OCI-LY3 (cell line): ENCODE results near the gene LARGE2.
A peak's percentile ranks its signal among the peaks of the same experiment; 100 is the strongest.

Experiments
- H2AFZ ChIP-seq: fragments of 200-600, 300-600 bp; shearing (Covaris generic); 2 replicates; pipeline ENCODE4 v1.6.0; 2014; ENCODE audit warnings: antibody characterized with exemption, low read depth, low read length
- H3K27ac ChIP-seq: fragments of 200-600, 300-600 bp; sonication (generic); 2 replicates; pipeline ENCODE4 v1.5.1; 2014; ENCODE audit warnings: mild to moderate bottlenecking, low read length, moderate library complexity, mixed read lengths
- H3K27me3 ChIP-seq: fragments of 200-600, 300-600 bp; sonication (generic); 2 replicates; pipeline ENCODE4 v1.6.1; 2014; ENCODE audit warnings: low read depth, low read length, mixed read lengths
- H3K36me3 ChIP-seq: fragments of 200-600, 300-600 bp; sonication (generic); replicated peaks from 2 replicates; pipeline ENCODE3; 2014; ENCODE audit warnings: low read depth, low read length, mixed read lengths
- H3K4me1 ChIP-seq: fragments of 300-600, 200-600 bp; sonication (generic); 2 replicates; pipeline ENCODE4 v1.6.1; 2014; ENCODE audit warnings: low read length, mixed read lengths
- H3K4me2 ChIP-seq: fragments of 200-600, 300-600 bp; sonication (generic); 2 replicates; pipeline ENCODE4 v1.6.1; 2014; ENCODE audit warnings: low read length, mixed read lengths
- H3K4me3 ChIP-seq: fragments of 300-600, 200-600 bp; sonication (generic); 2 replicates; pipeline ENCODE4 v1.5.1; 2014; ENCODE audit warnings: antibody characterized with exemption, mild to moderate bottlenecking, low read length, moderate library complexity
- H3K79me2 ChIP-seq: fragments of 300-600, 200-600 bp; shearing (Covaris generic); 2 replicates; pipeline ENCODE4 v1.6.1; 2014; ENCODE audit warnings: mild to moderate bottlenecking, low read length, mixed read lengths
- H3K9ac ChIP-seq: fragments of 300-600, 200-600 bp; shearing (Covaris generic); 2 replicates; pipeline ENCODE4 v1.6.0; 2014; ENCODE audit warnings: mild to moderate bottlenecking, low read length, moderate library complexity
- H3K9me3 ChIP-seq: fragments of 200-600, 300-600 bp; shearing (Covaris generic); 2 replicates; pipeline ENCODE4 v1.6.1; 2014; ENCODE audit warnings: low read length, mixed read lengths; ENCODE audit not compliant: insufficient read depth
- H4K20me1 ChIP-seq: fragments of 200-600, 300-600 bp; sonication (generic); 2 replicates; pipeline ENCODE4 v1.6.1; 2016; ENCODE audit warnings: low read length, mixed read lengths; ENCODE audit not compliant: insufficient read depth
- CTCF ChIP-seq: fragments of 200-600, 300-600 bp; sonication (generic); IDR thresholded peaks from 2 replicates; pipeline ENCODE4 v1.5.1; 2014; ENCODE audit warnings: antibody characterized with exemption, low read length, low read depth
- EZH2phosphoT487 ChIP-seq: fragments of 200-600 bp; shearing (Covaris generic); IDR thresholded peaks from 2 replicates; pipeline ENCODE4 v1.6.1; 2018; ENCODE audit warnings: antibody characterized with exemption, mixed run types, low read depth

LARGE2 gene

GRCh38 chr11:45941285-45941684 lies 18.8 kb downstream of the LARGE2 start:
- no peak overlapping the region; the same call in 1 of the 2 replicates for H3K9ac ChIP-seq
- peaks cover 14% of the 10 kb centered on the region for H3K36me3 ChIP-seq
- no peaks in the 10 kb centered on the region for H3K9me3 ChIP-seq
- peak overlapping the region; percentile 2 for H3K4me3 ChIP-seq
- H4K20me1 ChIP-seq = no peaks in the 10 kb centered on the region
- no peaks in the 10 kb centered on the region for H3K27me3 ChIP-seq
- TF ChIP-seq CTCF = no peak
- no peak for TF ChIP-seq EZH2phosphoT487
- H3K4me2 ChIP-seq = peak overlapping the region; percentile 56
- H3K4me1 ChIP-seq = peaks cover 60% of the 10 kb centered on the region
- no peaks in the 10 kb centered on the region for H3K79me2 ChIP-seq
- H2AFZ ChIP-seq = no peak overlapping the region
- peak overlapping the region; percentile 67 for H3K27ac ChIP-seq

- H3K36me3 ChIP-seq = peaks cover 12% of the 10 kb centered on the region
- TF ChIP-seq EZH2phosphoT487 = no peak
Measured at GRCh38 chr11:45942381-45942780, 19.9 kb downstream of the LARGE2 start.

GRCh38 chr11:45945397-45945999 lies 23.0 kb downstream of the LARGE2 start:
- Histone ChIP-seq H3K79me2 (no peaks in the 10 kb centered on the region), H3K27ac (no peak overlapping the region), H3K36me3 (peaks cover 32% of the 10 kb centered on the region), H2AFZ (no peak overlapping the region), H3K4me3 (no peak overlapping the region), H4K20me1 (no peaks in the 10 kb centered on the region), H3K4me1 (peaks cover 23% of the 10 kb centered on the region), H3K4me2 (no peak overlapping the region), H3K27me3 (no peaks in the 10 kb centered on the region), H3K9me3 (no peaks in the 10 kb centered on the region), H3K9ac (no peak overlapping the region)
- no peak for TF ChIP-seq EZH2phosphoT487
- no peak for TF ChIP-seq CTCF

More at GRCh38 chr11:45942381-45942780, 19.9 kb downstream of the LARGE2 start:
- no peaks in the 10 kb centered on the region for H4K20me1 ChIP-seq
- no peaks in the 10 kb centered on the region for H3K27me3 ChIP-seq
- no peaks in the 10 kb centered on the region for H3K79me2 ChIP-seq
- H3K4me2 ChIP-seq = 0 out of 2 replicates have a peak overlapping the region, but pooled peaks have one; percentile 56
- H3K9ac ChIP-seq = no peak overlapping the region
- H3K4me3 ChIP-seq = no peak overlapping the region
- peaks cover 50% of the 10 kb centered on the region for H3K4me1 ChIP-seq
- H2AFZ ChIP-seq = no peak overlapping the region
- H3K27ac ChIP-seq = peak overlapping the region; percentile 67; the same call in 1 of the 2 replicates
- no peaks in the 10 kb centered on the region for H3K9me3 ChIP-seq

- Histone ChIP-seq H3K36me3 (peaks cover 28% of the 10 kb centered on the region), H3K4me3 (no peak overlapping the region), H3K79me2 (no peaks in the 10 kb centered on the region), H3K9me3 (no peaks in the 10 kb centered on the region), H3K27ac (no peak overlapping the region), H3K9ac (no peak overlapping the region), H2AFZ (no peak overlapping the region), H3K4me2 (no peak overlapping the region), H3K4me1 (no peaks in the 10 kb centered on the region), H3K27me3 (no peaks in the 10 kb centered on the region), H4K20me1 (no peaks in the 10 kb centered on the region)
- TF ChIP-seq EZH2phosphoT487 (no peak), CTCF (no peak)
Measured at GRCh38 chr11:45947885-45948284, 25.4 kb downstream of the LARGE2 start.
